WI38 (cell line): ENCODE results near the gene KRT17.

Experiments
- H3K4me3 ChIP-seq: 2 replicates; pipeline ENCODE4 v1.5.1; 2011; ENCODE audit warnings: low read depth, mild to moderate bottlenecking, control low read depth, low read length
- TF ChIP-seq, protein P1 (sequence below): IDR thresholded peaks from 2 replicates; pipeline ENCODE4 v1.5.1; 2012; ENCODE audit warnings: low read depth, mild to moderate bottlenecking, control low read depth, low read length

Gene KRT17

DNA sequence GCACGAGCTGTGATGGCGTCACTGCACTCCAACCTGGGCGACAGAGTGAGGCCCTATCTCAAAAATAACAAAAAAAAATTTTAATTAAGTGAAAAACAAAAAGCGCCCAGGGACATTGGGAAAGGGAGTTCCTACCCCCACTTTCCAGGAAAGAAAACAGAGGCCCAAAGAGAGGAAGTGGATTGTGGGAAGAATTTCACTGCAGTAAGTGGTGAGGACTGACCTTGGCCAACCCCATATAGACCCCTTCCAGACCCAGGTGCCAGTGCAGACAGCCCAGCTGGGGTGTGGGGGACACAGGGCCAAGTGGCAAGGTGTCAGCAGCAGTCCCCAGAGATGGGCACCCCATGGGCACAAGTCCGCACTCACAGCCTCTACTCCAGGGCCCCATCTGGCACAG is 29.0 kb upstream of the KRT17 start:
- TF ChIP-seq, protein P1, sequence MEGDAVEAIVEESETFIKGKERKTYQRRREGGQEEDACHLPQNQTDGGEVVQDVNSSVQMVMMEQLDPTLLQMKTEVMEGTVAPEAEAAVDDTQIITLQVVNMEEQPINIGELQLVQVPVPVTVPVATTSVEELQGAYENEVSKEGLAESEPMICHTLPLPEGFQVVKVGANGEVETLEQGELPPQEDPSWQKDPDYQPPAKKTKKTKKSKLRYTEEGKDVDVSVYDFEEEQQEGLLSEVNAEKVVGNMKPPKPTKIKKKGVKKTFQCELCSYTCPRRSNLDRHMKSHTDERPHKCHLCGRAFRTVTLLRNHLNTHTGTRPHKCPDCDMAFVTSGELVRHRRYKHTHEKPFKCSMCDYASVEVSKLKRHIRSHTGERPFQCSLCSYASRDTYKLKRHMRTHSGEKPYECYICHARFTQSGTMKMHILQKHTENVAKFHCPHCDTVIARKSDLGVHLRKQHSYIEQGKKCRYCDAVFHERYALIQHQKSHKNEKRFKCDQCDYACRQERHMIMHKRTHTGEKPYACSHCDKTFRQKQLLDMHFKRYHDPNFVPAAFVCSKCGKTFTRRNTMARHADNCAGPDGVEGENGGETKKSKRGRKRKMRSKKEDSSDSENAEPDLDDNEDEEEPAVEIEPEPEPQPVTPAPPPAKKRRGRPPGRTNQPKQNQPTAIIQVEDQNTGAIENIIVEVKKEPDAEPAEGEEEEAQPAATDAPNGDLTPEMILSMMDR = no peak
- no peak overlapping the region for H3K4me3 ChIP-seq

- TF ChIP-seq, protein P1 = no peak
- H3K4me3 ChIP-seq = no peak overlapping the region
Observed at GRCh38 chr17:41652461-41652970, 28.1 kb upstream of the KRT17 start.

DNA sequence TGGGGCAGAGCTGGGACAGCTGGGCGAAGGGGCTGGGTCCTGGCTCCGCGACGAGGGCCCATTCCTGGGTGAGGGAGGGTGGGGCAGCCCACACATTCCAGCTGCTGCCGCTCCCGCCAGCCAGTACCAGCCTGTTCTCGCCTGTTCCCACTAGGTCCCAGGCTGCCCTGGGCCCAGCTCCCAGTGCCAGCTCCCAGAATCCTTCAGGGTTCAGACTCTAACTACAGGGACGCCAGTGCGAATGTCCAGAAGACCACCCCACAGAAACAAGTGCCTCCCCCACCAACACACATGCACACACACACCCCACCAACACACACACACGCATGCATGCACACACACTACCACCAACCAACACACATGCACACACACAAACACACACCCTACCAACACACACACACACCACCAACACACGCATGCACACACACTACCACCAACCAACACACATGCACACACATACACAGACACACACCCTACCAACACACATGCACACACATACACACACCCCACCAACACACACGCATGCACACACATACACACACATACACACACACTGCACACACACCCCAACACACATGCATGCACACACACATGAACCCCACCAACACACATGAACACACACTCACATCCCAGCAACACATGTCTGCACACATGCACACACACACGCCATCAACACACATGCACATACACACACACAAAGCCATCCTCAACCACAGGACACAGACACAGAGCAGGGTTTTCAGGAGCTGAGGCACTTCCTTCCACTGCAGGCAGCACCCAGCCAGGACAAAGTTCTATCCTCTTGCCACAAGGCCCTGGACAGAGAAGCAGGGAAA is 27.5 kb upstream of the KRT17 start:
- TF ChIP-seq, protein P1 = no peak
- H3K4me3 ChIP-seq = no peak overlapping the region

DNA sequence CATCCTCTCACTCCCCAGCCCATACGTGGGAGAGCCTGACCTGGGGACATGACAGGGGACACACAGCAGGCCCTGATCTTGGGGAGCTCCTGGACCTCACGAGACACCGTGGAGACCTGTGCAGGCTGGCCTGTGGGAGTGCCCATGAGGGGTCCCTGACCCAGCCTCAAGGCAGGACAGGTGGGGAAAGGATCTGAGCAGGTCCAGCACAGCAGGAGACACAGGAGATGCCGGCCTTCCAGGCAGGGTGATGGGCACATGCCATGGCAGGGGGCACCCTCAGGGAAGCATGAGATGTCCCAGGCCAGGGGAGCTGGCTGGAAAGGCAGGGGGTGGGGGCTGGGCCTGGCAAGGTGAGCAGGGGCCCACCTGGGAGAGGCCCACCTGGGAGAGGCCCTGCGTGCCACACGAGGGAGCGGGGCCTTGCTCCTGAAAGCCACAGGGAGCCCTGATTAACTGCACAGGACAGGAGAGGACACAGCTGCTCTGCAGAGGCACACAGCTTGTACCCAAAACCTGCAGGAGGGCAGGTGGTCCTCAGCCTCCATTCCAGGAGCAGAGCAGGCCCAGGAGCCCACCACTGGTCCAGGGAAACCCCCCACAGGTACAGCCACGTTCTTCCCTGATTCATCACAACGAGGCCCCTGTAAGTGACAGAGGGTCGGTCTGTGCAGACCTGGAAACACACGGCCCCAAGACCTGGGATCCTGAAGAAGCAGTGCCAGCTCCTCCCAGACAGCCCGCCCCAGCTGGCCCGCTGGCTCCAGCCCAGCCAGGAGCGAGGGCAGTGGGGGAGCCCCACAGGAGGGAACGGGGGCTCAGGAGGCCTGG is 26.6 kb upstream of the KRT17 start:
- TF ChIP-seq, protein P1 = no peak
- no peak overlapping the region for H3K4me3 ChIP-seq

DNA sequence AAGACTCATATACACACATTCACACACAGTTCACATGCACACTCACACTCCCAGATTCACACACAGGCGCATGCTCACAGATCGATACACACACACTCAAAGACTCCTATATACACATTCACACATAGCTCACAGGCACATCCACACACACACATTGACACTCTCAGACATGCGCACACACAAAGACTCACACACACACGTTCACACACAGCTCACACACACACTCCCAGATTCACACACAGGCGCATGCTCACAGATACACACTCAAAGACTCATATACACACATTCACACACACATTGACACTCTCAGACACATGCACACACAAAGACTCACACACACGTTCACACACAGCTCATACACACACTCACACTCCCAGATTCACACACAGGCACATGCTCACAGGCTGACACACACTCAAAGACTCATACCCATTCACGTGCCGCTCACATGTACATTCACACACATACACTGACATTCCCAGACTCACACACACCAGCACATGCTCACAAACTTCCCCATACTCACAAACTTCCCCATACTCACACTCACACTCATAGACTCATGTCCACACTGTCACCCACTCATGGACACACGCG is 25.6 kb upstream of the KRT17 start:
- TF ChIP-seq, protein P1 = no peak
- H3K4me3 ChIP-seq = no peak overlapping the region

- peak overlapping the region; percentile 49 for H3K4me3 ChIP-seq
- TF ChIP-seq, protein P1 = peak; percentile 94
Observed at GRCh38 chr17:41648411-41649195, 24.2 kb upstream of the KRT17 start.
